A673 (cell line): ENCODE results near the gene RAB3C. TPM values are rescaled to one million over a fixed set of nuclear protein-coding genes. Genes with fewer than 3 reads are reported as not detected.

Source experiments
- BruUV-seq: library from RNA; stranded (reverse); fragments of 400-500 nt; replicated peaks from 2 replicates; lab custom pipeline; 2021; lab: Mats Ljungman, UMichigan
- CTCF ChIA-PET: fragments of 300-600 bp; sonication (Branson Sonifier 250); formaldehyde crosslinking; loops from one replicate; lab custom pipeline; 2022; ENCODE audit warnings: antibody characterized with exemption; lab: Charles Lee
- POLR2A ChIA-PET: fragments of 300-600 bp; sonication (Branson Sonifier 250); formaldehyde crosslinking; loops from one replicate; lab custom pipeline; 2022; ENCODE audit warnings: antibody characterized with exemption; ENCODE audit not compliant: low non-redundant PET; lab: Charles Lee
- DNase-seq: peaks from one replicate; pipeline ENCODE4 v3.0.0-alpha.2; 2015; ENCODE audit warnings: low spot score
- H3K27ac ChIP-seq: fragments of 200-600 bp; sonication (generic); 2 replicates; pipeline ENCODE4 v1.5.1; 2016; ENCODE audit warnings: mixed run types, low read depth, mild to moderate bottlenecking, mixed read lengths, antibody characterized with exemption, low read length; ENCODE audit not compliant: poor library complexity, severe bottlenecking
- H3K27me3 ChIP-seq: fragments of 200-600 bp; sonication (generic); replicated peaks from 2 replicates; pipeline ENCODE4 v1.6.1; 2017; ENCODE audit warnings: mixed run types, low read depth, mild to moderate bottlenecking, mixed read lengths, antibody characterized with exemption, low read length; ENCODE audit not compliant: insufficient read depth, poor library complexity
- H3K36me3 ChIP-seq: fragments of 200-600 bp; sonication (generic); 2 replicates; pipeline ENCODE4 v1.6.1; 2016; ENCODE audit warnings: mixed run types, mild to moderate bottlenecking, mixed read lengths, antibody characterized with exemption, low read length; ENCODE audit not compliant: insufficient read depth, poor library complexity, severe bottlenecking
- H3K4me1 ChIP-seq: fragments of 200-600 bp; sonication (generic); 2 replicates; pipeline ENCODE4 v1.6.1; 2017; ENCODE audit warnings: mixed run types, mild to moderate bottlenecking, mixed read lengths, antibody characterized with exemption, low read length; ENCODE audit not compliant: insufficient read depth, poor library complexity, severe bottlenecking
- H3K4me3 ChIP-seq: fragments of 200-600 bp; sonication (generic); 2 replicates; pipeline ENCODE4 v1.5.1; 2016; ENCODE audit warnings: low read depth, mixed run types, mild to moderate bottlenecking, mixed read lengths, low read length; ENCODE audit not compliant: poor library complexity, severe bottlenecking
- H3K9me3 ChIP-seq: fragments of 200-600 bp; sonication (generic); 2 replicates; pipeline ENCODE4 v1.6.1; 2016; ENCODE audit warnings: mixed run types, low read depth, mild to moderate bottlenecking, mixed read lengths, antibody characterized with exemption, low read length; ENCODE audit not compliant: poor library complexity, severe bottlenecking
- CTCF ChIP-seq: fragments of 300-800, 200-600 bp; sonication (generic); conservative IDR thresholded peaks from 2 replicates; pipeline ENCODE4 v1.5.1; 2017; ENCODE audit warnings: low read depth, mild to moderate bottlenecking, antibody characterized with exemption, low read length, moderate library complexity, mixed read lengths
- EZH2 ChIP-seq: fragments of 200-600 bp; sonication (generic); IDR thresholded peaks from 2 replicates; pipeline ENCODE4 v1.6.1; 2017; ENCODE audit warnings: borderline replicate concordance, low read depth, mild to moderate bottlenecking, mixed read lengths, antibody characterized with exemption, low read length; ENCODE audit not compliant: poor library complexity, severe bottlenecking
- intact Hi-C: fragments of 100-400 bp; cut with micrococcal nuclease; formaldehyde crosslinking; loops from one replicate; pipeline ENCODE4 v1.10.0; 2022; ENCODE audit not compliant: unreplicated experiment
- total RNA-seq: library from RNA; stranded (reverse); gene quantifications from 2 replicates; pipeline ENCODE4 v1.2.3, GENCODE V29; 2021

RAB3C gene
- total RNA-seq, 1 experiment from 2014 or later: 0.64 TPM

- no peak overlapping the region for H3K27ac ChIP-seq
- H3K4me3 ChIP-seq: no peak overlapping the region
- TF ChIP-seq CTCF (no peak), EZH2 (no peak)
- no peaks in the 10 kb centered on the region for H3K27me3 ChIP-seq
- intact Hi-C loops: no loop called here
- no peaks in the 10 kb centered on the region for H3K9me3 ChIP-seq
- BruUV-seq: no TSS peak
- no peak for DNase-seq
- ChIA-PET POLR2A (no interaction called here), CTCF (no interaction called here)
- no peaks in the 10 kb centered on the region for H3K36me3 ChIP-seq
- peaks cover 8% of the 10 kb centered on the region for H3K4me1 ChIP-seq
These were observed 142.1 kb downstream of the RAB3C start for GRCh38 chr5:58724992-58725391.

- ChIA-PET CTCF (no interaction called here), POLR2A (no interaction called here)
- TF ChIP-seq EZH2 (no peak), CTCF (no peak)
- intact Hi-C loops: no loop called here
- no peak overlapping the region for H3K27ac ChIP-seq
- H3K27me3 ChIP-seq: no peaks in the 10 kb centered on the region
- BruUV-seq: no TSS peak
- H3K9me3 ChIP-seq: no peaks in the 10 kb centered on the region
- H3K36me3 ChIP-seq: no peaks in the 10 kb centered on the region
- no peaks in the 10 kb centered on the region for H3K4me1 ChIP-seq
- H3K4me3 ChIP-seq: no peak overlapping the region
- DNase-seq: no peak
These were observed 148.8 kb downstream of the RAB3C start for GRCh38 chr5:58731641-58732040.

DNA sequence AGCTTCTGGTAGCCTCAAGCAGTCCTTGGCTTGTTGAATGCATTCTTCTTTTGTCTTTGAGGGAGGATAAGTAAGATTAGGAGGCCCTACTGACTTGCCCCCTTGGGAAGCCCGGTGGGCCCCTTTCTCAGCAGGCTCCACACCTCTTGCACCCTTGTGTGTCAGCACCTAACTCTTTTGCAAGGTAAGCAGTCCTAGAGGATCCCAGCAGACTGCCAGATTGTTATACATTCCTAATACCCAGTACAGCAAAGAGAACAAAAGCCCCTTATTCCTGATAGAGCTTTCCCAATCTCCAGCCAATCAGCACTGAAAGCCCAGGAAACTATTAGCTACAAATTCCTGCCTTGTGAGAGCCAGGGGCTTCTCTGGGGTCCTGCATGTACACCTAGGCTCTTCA, 152.8 kb downstream of the RAB3C start:
- BruUV-seq: no TSS peak
- CTCF ChIA-PET: no interaction called here

More for the DNA sequence above, 152.8 kb downstream of the RAB3C start:
- POLR2A ChIA-PET: no interaction called here
- Histone ChIP-seq H3K27me3 (no peaks in the 10 kb centered on the region), H3K4me1 (no peaks in the 10 kb centered on the region), H3K27ac (no peak overlapping the region), H3K4me3 (no peak overlapping the region), H3K36me3 (no peaks in the 10 kb centered on the region), H3K9me3 (no peaks in the 10 kb centered on the region)
- TF ChIP-seq CTCF (no peak), EZH2 (no peak)
- intact Hi-C loops: no loop called here
- no peak for DNase-seq
